Activated naive CD4-positive, alpha-beta T cell treated with anti-CD3 and anti-CD28 coated beads, Interleukin-2, amount 50 U/mL, for 24 hours (primary cell): ENCODE results near the gene ZNF414.

Experiments used
- H3K27ac Mint-ChIP-seq: one replicate; pipeline ENCODE4 v1.8.0; 2021; ENCODE audit warnings: mild to moderate bottlenecking, mixed read lengths
- H3K27me3 Mint-ChIP-seq: one replicate; pipeline ENCODE4 v1.8.0; 2021; ENCODE audit warnings: mixed read lengths
- H3K36me3 Mint-ChIP-seq: one replicate; pipeline ENCODE4 v1.8.0; 2021; ENCODE audit warnings: mixed read lengths
- H3K4me1 Mint-ChIP-seq: one replicate; pipeline ENCODE4 v1.8.0; 2021; ENCODE audit warnings: mixed read lengths
- H3K4me3 Mint-ChIP-seq: one replicate; pipeline ENCODE4 v1.8.0; 2021; ENCODE audit warnings: mild to moderate bottlenecking, mixed read lengths
- H3K9me3 Mint-ChIP-seq: one replicate; pipeline ENCODE4 v1.8.0; 2021; ENCODE audit warnings: mixed read lengths

ZNF414 gene

DNA sequence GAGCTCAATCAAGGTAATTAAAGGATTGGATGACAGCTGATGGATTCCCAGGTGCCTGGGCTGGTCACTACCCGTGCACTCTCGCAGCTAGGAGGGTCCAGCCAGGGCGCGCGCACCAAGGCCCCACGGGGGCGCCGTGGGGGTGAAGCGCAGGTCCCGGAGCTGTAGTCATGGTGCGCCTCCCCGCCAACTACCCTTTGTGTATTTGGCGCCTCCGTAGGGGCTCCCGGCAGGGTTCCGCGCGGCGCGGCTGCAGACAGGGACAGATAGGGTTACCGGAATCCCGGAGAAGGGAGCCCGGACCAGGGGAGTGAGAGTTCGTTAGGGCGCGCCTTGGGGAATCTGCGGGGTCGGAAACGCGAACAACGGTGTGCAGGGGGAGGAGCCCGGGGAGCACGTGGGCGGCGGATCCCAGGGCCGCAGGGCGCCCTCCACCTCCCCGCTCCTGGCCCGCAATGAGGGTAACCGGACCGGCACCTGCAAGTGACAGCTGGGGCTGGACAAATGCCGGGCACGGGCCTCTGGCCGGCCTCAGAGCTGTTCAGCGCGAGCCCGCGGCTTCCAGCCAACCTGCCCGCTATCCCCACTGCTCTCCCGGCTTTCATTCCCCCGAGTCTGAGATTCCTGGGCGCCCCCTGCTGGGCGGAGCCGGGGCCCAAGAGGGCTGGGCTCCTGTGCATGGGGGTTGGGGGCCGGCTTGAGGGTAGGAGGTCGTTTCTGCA, 8.1 kb downstream of the ZNF414 start:
- Mint-ChIP-seq H3K27me3 (no peaks in the 10 kb centered on the region), H3K4me1 (peaks cover 16% of the 10 kb centered on the region), H3K9me3 (no peaks in the 10 kb centered on the region), H3K36me3 (peaks cover 2% of the 10 kb centered on the region), H3K27ac (peak overlapping the region; percentile 92), H3K4me3 (peak overlapping the region; percentile 89)

DNA sequence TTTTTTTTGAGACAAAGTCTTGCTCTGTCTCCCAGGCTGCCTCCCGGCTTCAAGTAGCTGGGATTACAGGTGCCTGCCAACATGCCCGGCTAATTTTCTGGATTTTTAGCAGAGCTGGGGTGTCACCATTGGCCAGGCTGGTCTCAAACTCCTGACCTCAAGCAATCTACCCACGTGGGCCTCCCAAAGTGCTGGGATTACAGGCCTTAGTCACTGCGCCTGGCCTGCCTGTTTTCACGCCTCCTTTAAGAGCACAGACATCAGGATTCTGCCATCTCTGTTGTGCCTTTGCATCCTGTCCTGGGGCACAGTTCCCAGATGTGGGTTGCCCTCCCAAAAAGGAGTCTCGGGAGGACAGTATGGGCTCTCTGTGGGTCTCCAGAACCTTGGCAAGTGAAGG, 9.0 kb downstream of the ZNF414 start:
- H3K4me3 Mint-ChIP-seq = peak overlapping the region; percentile 72
- no peak overlapping the region for H3K27ac Mint-ChIP-seq
- peaks cover 23% of the 10 kb centered on the region for H3K4me1 Mint-ChIP-seq
- no peaks in the 10 kb centered on the region for H3K9me3 Mint-ChIP-seq
- no peaks in the 10 kb centered on the region for H3K27me3 Mint-ChIP-seq
- peaks cover 2% of the 10 kb centered on the region for H3K36me3 Mint-ChIP-seq

DNA sequence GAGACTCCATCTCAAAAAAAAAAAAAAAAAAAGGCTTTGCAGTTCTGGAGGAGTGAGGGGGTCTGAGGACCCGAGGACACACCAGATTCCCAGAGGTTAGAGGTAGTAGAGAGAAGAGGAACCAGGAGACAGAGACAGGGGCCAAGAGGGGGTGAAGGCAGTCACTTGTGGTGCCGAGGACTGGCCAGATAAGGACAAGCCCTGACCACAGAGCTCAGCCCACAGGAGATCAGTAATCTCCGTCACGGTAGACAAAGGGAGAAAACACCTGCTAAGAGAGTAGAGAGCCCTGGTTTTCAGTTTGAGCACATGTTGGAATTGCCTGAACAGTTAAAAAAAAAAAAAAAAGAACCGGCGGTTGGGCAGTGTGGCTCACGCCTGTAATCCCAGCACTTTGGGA, 9.8 kb downstream of the ZNF414 start:
- Mint-ChIP-seq H3K4me3 (peak overlapping the region; percentile 66), H3K4me1 (peaks cover 23% of the 10 kb centered on the region), H3K27me3 (no peaks in the 10 kb centered on the region), H3K27ac (no peak overlapping the region), H3K9me3 (no peaks in the 10 kb centered on the region), H3K36me3 (peaks cover 2% of the 10 kb centered on the region)

DNA sequence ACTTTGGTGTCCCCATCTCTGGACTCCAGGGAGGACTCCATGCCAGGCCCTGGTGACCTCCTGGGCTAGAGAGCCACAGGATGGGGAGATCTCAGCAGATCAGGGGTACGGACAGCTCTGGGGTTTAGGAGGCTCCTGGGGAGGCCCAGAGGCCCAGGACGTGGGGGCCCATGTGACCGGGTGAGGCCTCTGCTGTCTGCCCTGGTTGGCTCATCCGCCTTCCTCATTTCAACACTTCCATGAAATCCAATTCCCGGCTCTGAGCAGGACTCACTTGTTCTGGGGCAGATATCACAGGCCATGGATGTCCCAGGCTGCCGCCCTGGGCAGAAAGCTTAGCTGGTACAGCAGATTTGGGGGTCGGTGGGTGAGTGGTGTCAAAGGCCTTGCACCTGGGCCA, 10.5 kb downstream of the ZNF414 start:
- Mint-ChIP-seq H3K36me3 (peaks cover 2% of the 10 kb centered on the region), H3K9me3 (no peaks in the 10 kb centered on the region), H3K4me1 (peaks cover 23% of the 10 kb centered on the region), H3K4me3 (no peak overlapping the region), H3K27ac (no peak overlapping the region), H3K27me3 (no peaks in the 10 kb centered on the region)

DNA sequence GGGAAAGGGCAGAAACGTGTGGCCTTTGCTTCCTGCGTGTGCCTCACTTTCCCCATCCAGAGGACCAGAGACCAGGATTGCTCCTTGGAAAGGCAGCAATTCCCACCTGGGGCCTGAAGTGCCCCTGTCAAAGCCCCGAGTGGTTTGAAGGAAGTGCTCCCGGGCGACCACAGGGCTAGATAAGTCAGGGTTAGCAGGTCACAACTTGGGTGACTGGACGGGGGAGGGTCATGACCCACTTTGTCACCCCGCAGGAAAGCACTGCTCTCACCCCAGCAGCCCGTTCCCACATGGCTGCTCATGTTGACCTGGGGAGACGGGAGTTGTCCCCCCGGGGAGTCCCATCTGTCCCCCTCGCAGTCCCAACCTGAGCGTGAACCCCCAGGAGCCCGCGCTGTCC, 12.0 kb downstream of the ZNF414 start:
- Mint-ChIP-seq H3K27ac (no peak overlapping the region), H3K27me3 (no peaks in the 10 kb centered on the region), H3K4me1 (peaks cover 23% of the 10 kb centered on the region), H3K36me3 (no peaks in the 10 kb centered on the region), H3K4me3 (no peak overlapping the region), H3K9me3 (no peaks in the 10 kb centered on the region)

DNA sequence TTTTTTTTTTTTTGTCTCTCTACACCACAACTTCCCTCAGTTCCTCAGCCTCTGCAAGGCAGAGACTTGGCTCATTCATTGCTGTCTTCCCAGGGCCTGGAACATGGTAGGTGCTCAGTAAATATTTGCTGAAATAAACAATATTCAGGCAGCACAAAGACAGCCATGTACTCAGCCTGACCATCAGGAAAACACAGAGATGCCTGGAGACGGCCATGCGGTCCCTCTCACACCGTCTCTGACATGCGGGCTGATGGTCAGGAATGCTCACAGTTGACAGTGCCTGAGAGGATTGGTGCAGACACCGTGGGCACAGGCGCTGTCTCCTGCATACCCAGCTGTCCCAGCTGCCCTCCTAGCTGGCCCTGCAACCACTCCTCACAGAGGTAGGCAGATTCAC, 12.5 kb downstream of the ZNF414 start:
- Mint-ChIP-seq H3K27me3 (no peaks in the 10 kb centered on the region), H3K36me3 (no peaks in the 10 kb centered on the region), H3K4me3 (no peak overlapping the region), H3K4me1 (peaks cover 23% of the 10 kb centered on the region), H3K9me3 (no peaks in the 10 kb centered on the region), H3K27ac (no peak overlapping the region)

DNA sequence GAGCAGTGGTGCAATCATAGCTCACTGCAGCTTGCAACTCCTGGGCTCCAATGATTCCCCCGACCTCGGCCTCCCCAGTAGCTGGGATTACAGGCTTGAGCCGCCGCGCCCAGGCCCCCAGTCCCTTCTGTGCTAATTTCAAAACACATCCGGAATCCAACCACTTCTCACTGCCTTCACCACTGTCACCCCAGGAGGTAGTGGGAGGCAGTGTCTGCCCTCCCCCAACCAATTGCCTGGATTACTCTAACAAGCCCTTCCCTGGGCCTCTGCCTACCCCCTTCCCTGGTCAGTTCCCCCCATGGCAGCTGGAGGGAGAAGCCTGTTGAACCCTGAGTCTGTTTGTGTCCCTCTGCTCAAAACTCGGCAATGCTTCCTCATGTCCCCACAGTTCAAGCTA, 13.8 kb downstream of the ZNF414 start:
- no peaks in the 10 kb centered on the region for H3K36me3 Mint-ChIP-seq
- H3K4me3 Mint-ChIP-seq = no peak overlapping the region
- peaks cover 21% of the 10 kb centered on the region for H3K4me1 Mint-ChIP-seq
- H3K9me3 Mint-ChIP-seq = no peaks in the 10 kb centered on the region
- H3K27me3 Mint-ChIP-seq = no peaks in the 10 kb centered on the region
- H3K27ac Mint-ChIP-seq = peak overlapping the region; percentile 8

DNA sequence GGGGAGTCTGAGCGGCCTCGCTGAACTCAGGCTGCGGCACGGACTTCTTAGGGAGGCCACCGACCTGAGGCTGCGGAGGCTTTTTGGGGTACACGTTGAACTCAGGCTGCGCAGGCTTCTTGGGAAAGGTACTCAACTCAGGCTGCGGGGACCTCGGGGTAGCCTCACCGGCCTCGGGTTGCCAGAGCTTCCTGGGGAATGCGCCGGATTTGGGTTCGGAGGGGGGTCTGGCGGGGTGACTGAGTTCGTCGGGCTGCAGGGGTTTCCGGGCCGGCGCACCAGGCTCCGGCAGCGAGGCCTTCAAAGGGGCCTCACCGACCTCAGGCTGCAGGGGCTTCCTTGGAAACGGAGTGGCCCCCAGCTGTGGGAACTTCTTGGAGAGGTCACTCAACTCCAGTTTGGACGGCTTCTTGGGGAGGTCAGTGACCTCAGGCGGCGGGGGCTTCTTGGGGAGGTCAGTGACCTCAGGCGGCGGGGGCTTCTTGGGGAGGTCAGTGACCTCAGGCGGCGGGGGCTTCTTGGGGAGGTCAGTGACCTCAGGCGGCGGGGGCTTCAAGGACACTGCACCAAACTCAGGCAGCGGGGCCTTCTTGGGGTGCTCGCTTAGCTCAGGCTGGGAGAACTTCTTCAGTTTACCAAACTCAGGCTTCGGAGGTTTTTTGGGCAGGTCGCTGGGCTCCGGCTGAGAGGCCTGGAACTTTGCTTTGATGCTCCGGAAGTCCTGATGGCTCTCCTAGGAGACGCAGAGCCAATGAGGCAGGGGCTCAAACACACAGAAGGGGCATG, 14.7 kb downstream of the ZNF414 start:
- H3K4me1 Mint-ChIP-seq = peaks cover 24% of the 10 kb centered on the region
- H3K27me3 Mint-ChIP-seq = no peaks in the 10 kb centered on the region
- no peaks in the 10 kb centered on the region for H3K36me3 Mint-ChIP-seq
- no peaks in the 10 kb centered on the region for H3K9me3 Mint-ChIP-seq
- no peak overlapping the region for H3K4me3 Mint-ChIP-seq
- H3K27ac Mint-ChIP-seq = no peak overlapping the region

DNA sequence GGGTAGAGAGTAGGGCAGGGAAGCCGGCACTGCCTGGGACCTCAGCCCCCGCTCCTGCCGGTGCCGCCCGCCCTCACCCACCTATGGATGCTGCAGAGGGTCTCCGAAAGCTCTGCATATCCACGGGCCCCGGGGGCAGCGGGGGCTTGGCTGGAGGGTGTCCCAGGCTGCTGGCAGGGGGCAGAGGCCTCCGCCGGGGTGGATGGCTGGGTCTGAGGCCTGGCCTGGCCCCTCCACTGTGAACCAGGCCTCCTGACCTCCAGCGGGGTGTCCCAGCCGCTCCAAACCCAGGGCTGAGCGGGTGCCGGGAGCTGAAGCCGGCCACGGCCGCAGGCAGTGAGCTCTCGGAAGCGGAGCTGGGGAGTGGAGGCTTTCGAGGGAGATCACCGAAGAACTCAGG, 15.7 kb downstream of the ZNF414 start:
- peaks cover 25% of the 10 kb centered on the region for H3K4me1 Mint-ChIP-seq
- H3K9me3 Mint-ChIP-seq = no peaks in the 10 kb centered on the region
- no peaks in the 10 kb centered on the region for H3K27me3 Mint-ChIP-seq
- H3K27ac Mint-ChIP-seq = no peak overlapping the region
- no peak overlapping the region for H3K4me3 Mint-ChIP-seq
- no peaks in the 10 kb centered on the region for H3K36me3 Mint-ChIP-seq

DNA sequence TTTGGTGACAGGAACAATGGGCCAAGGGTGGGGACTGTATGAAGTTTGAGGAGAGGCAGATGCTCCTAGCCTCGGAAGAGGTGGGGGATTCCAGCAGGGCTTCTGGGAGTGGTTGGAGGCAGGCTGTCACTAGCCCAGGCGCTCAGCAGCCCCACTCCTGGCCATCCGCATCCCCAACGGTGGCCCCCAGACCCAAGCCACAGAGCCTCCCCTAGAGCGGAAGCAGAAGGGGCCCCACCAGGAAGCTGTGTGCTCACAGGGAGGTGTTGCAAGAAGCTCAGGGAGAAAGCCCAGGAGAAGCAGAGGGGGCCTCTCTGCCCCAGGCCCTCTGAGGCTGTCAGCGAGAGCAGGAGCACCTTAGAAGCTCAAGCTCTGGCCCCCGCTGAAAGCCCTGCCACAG, 19.8 kb downstream of the ZNF414 start:
- Mint-ChIP-seq H3K4me3 (no peak overlapping the region), H3K27ac (no peak overlapping the region), H3K4me1 (peaks cover 15% of the 10 kb centered on the region), H3K27me3 (no peaks in the 10 kb centered on the region), H3K9me3 (no peaks in the 10 kb centered on the region), H3K36me3 (no peaks in the 10 kb centered on the region)

DNA sequence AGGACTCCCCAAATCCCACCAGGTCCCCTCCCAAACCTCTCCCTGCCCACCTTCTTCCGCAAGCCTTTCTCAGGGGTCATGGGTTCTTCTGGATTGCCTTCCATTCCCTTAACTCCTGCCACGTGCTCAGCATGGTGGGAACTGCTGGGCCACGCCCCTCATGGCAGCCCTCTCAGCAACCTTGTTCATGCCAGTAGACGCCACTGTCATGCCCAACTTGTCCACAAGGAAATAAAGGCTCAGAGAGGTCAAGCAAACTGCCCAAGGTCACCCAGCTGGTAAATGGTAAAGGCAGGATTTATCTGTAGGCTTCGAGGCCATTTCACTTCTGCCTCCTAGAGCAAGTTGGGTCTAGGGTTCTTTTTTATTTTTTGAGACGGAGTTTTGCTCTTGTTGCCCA, 22.4 kb downstream of the ZNF414 start:
- no peaks in the 10 kb centered on the region for H3K9me3 Mint-ChIP-seq
- H3K27me3 Mint-ChIP-seq = no peaks in the 10 kb centered on the region
- H3K4me3 Mint-ChIP-seq = no peak overlapping the region
- no peak overlapping the region for H3K27ac Mint-ChIP-seq
- no peaks in the 10 kb centered on the region for H3K36me3 Mint-ChIP-seq
- H3K4me1 Mint-ChIP-seq = peaks cover 37% of the 10 kb centered on the region

DNA sequence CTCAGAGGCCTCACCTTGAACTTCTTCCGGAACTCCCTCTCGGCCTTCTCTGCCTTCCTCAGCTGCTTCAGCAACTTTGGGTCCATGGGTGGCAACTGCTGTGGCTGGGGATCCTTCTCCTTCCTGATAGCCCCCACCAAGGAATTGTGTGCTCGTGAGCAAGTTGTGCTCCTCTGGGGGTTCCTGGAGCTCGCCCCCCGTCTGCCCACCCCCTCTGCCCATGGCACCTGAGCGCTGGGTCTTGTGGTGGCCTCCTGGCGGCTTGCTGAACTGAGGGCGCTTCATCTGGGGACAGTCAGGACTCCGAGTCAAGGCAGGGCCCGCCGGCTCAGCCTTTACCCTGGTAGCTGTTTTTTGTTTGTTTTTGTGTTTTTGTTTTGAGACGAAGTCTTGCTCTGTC, 23.1 kb downstream of the ZNF414 start:
- H3K27ac Mint-ChIP-seq = peak overlapping the region; percentile 38
- H3K4me1 Mint-ChIP-seq = peaks cover 42% of the 10 kb centered on the region
- no peaks in the 10 kb centered on the region for H3K27me3 Mint-ChIP-seq
- no peaks in the 10 kb centered on the region for H3K36me3 Mint-ChIP-seq
- H3K9me3 Mint-ChIP-seq = no peaks in the 10 kb centered on the region
- H3K4me3 Mint-ChIP-seq = no peak overlapping the region

DNA sequence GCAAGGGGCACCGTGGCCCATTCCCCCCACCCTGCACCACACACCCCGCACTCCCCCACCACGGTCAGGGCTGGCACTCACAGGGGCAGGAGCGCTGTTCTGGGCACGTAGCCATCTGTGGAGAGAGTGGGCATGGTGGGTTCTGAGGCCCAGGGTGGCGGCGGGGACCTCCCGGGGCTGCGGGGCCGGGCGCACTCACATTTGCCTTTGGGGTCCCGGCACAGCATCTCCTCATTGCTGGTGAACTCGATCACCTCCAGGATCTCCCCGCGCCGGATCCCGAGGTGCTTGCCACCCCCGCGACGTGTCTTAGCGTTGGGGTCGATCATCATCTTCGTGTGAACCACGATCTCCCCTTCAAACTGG, 23.6 kb downstream of the ZNF414 start:
- no peak overlapping the region for H3K4me3 Mint-ChIP-seq
- H3K9me3 Mint-ChIP-seq = no peaks in the 10 kb centered on the region
- no peaks in the 10 kb centered on the region for H3K27me3 Mint-ChIP-seq
- H3K4me1 Mint-ChIP-seq = peaks cover 38% of the 10 kb centered on the region
- H3K36me3 Mint-ChIP-seq = no peaks in the 10 kb centered on the region
- no peak overlapping the region for H3K27ac Mint-ChIP-seq

DNA sequence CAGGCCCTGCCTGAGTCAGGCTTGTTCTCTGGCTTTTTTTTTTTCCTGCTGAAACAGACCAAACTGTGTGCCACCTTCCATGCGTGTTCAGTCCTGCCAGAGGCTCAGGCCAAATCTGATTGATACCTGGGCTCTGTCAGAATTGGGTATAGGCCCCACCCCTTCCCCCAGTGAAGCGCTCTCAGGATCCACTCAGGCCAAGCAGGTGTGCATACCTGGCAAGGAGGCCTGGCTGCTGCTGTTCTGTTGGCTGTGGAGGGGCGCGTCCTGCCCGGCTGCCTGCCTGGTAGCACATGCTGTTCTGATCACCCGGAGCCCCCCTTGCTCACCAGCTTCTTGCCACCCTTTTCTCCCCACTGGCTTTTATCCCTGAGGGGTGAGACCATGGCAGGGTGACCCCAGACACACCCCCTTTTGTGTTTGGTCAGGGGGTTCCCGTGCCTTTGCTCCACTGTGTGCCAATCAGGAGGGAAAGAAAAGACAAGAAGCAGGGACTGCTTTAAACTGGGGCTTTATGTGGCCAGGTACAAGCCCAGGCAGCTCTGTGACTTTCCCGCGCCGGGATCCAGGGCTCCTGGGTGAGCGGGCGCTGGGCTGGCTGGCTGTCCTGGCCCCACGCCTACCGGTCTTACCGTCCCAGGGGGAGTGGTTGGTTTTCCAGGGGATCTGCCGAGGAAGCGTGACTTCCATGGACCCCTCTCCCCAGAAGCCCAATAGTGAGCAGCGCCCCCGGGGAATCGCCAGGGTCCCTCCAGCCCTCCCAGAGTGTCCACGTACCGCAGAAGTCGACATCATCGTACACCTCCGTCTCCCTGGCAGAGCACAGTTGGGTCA, 24.2 kb downstream of the ZNF414 start:
- Mint-ChIP-seq H3K9me3 (no peaks in the 10 kb centered on the region), H3K36me3 (no peaks in the 10 kb centered on the region), H3K4me3 (no peak overlapping the region), H3K27ac (no peak overlapping the region), H3K4me1 (peaks cover 32% of the 10 kb centered on the region), H3K27me3 (no peaks in the 10 kb centered on the region)

DNA sequence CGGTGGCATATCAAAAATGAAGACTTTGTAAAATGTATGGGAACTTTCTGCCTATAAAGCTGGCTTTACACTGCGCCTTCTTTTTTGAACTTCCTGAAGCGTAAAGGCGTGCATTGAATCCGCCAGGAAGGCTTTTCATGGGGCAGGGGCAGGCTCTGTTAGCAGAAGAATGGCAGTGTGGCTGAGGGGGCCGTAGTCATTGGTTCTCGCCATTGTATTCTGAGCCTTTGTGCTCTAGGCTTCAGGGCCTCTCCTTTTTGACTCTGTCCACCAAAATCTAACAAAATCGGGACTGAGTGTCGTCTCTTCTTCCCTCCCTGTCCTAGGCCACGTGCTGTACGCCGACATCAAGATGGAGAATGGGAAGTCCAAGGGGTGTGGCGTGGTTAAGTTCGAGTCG, 25.6 kb downstream of the ZNF414 start:
- Mint-ChIP-seq H3K4me3 (no peak overlapping the region), H3K27ac (peak overlapping the region; percentile 70), H3K36me3 (no peaks in the 10 kb centered on the region), H3K4me1 (peaks cover 27% of the 10 kb centered on the region), H3K9me3 (no peaks in the 10 kb centered on the region), H3K27me3 (no peaks in the 10 kb centered on the region)
